HUES64 (cell line): Measurements from ENCODE around the gene PTGR3. TPM values are rescaled to one million over a fixed set of nuclear protein-coding genes. Genes with fewer than 3 reads are reported as not detected.

Source experiments
- H3K27ac ChIP-seq: 2 replicates; pipeline ENCODE4 v1.7.0; 2013; ENCODE audit warnings: low read depth, low read length, inconsistent platforms
- H3K27me3 ChIP-seq: 2 replicates; pipeline ENCODE4 v1.6.1; 2013; ENCODE audit warnings: mild to moderate bottlenecking, low read length; ENCODE audit not compliant: insufficient read depth
- H3K36me3 ChIP-seq: 2 replicates; pipeline ENCODE4 v1.6.1; 2013; ENCODE audit warnings: mild to moderate bottlenecking, low read length; ENCODE audit not compliant: insufficient read depth
- H3K4me1 ChIP-seq: 2 replicates; pipeline ENCODE4 v1.6.1; 2013; ENCODE audit warnings: mild to moderate bottlenecking, low read length, moderate library complexity; ENCODE audit not compliant: insufficient read depth
- H3K4me3 ChIP-seq: 2 replicates; pipeline ENCODE4 v1.5.1; 2013; ENCODE audit warnings: mild to moderate bottlenecking, low read length, moderate library complexity
- H3K9ac ChIP-seq: 2 replicates; pipeline ENCODE4 v1.6.1; 2013; ENCODE audit warnings: mild to moderate bottlenecking, low read depth, low read length
- H3K9me3 ChIP-seq: 2 replicates; pipeline ENCODE4 v1.6.1; 2013; ENCODE audit warnings: low read depth, low read length; ENCODE audit not compliant: insufficient read depth
- WGBS: fragments of 150-250, 120-280 bp; methylation state at CpG from one replicate; pipeline ENCODE4 v1.1.7; 2013; ENCODE audit warnings: missing lambda C conversion rate; 5-methylcytosine and 5-hydroxymethylcytosine counted together
- polyA plus RNA-seq, 2 experiments: library from polyadenylated mRNA; stranded (reverse); fragments of 50-300 nt; gene quantifications; one replicate each; pipeline ENCODE4 v1.2.3, GENCODE V29; 2013

Gene PTGR3
- polyA plus RNA-seq (2013, experiment 1 of 2) = 4.1 TPM
- 5.3 TPM for polyA plus RNA-seq (2013, experiment 2 of 2)

- Histone ChIP-seq H3K27me3 (peaks cover 86% of the 10 kb centered on the region), H3K36me3 (no peaks in the 10 kb centered on the region), H3K9ac (peak within 1 kb of the TSS; percentile 41; the same call in 1 of the 2 replicates), H3K27ac (peak within 1 kb of the TSS; percentile 64; the same call in 1 of the 2 replicates), H3K4me1 (peaks cover 36% of the 10 kb centered on the region), H3K9me3 (no peaks in the 10 kb centered on the region), H3K4me3 (peak within 1 kb of the TSS; percentile 74)
- under 1% methylated on average over 88 of the region's 88 CpGs for WGBS
Measured at GRCh38 chr18:75209129-75209950, at the start of gene PTGR3. Gene PTGR3, minus strand, starts transcription at chr18:75209139. Its CDS starts 81 bp downstream, at chr18:75209058.

- WGBS = 94% methylated on average over 14 of the region's 14 CpGs
- Histone ChIP-seq H3K4me3 (no peak overlapping the region), H3K36me3 (no peaks in the 10 kb centered on the region), H3K9me3 (no peaks in the 10 kb centered on the region), H3K9ac (no peak overlapping the region), H3K4me1 (no peaks in the 10 kb centered on the region), H3K27me3 (no peaks in the 10 kb centered on the region), H3K27ac (no peak overlapping the region)
Measured at GRCh38 chr18:75257605-75258004, 48.7 kb upstream of the PTGR3 start.

GRCh38 chr18:75256376-75256775 is 47.4 kb upstream of the PTGR3 start:
- H3K9ac ChIP-seq = no peak overlapping the region
- H3K27ac ChIP-seq = no peak overlapping the region
- H3K4me1 ChIP-seq = no peaks in the 10 kb centered on the region
- H3K27me3 ChIP-seq = no peaks in the 10 kb centered on the region
- H3K36me3 ChIP-seq = no peaks in the 10 kb centered on the region
- no peak overlapping the region for H3K4me3 ChIP-seq
- no peaks in the 10 kb centered on the region for H3K9me3 ChIP-seq

GRCh38 chr18:75255094-75255493 is 46.2 kb upstream of the PTGR3 start:
- Histone ChIP-seq H3K9me3 (no peaks in the 10 kb centered on the region), H3K36me3 (no peaks in the 10 kb centered on the region), H3K4me1 (no peaks in the 10 kb centered on the region), H3K4me3 (no peak overlapping the region), H3K9ac (no peak overlapping the region), H3K27ac (no peak overlapping the region), H3K27me3 (no peaks in the 10 kb centered on the region)
- WGBS = no CpG with 5 or more reads among the region's 3 CpGs

- Histone ChIP-seq H3K27me3 (no peaks in the 10 kb centered on the region), H3K4me3 (no peak overlapping the region), H3K9me3 (no peaks in the 10 kb centered on the region), H3K9ac (no peak overlapping the region), H3K27ac (no peak overlapping the region), H3K36me3 (no peaks in the 10 kb centered on the region), H3K4me1 (no peaks in the 10 kb centered on the region)
- 94% methylated on average over 4 of the region's 4 CpGs for WGBS
Measured at GRCh38 chr18:75253784-75254183, 44.8 kb upstream of the PTGR3 start.

- Histone ChIP-seq H3K4me3 (no peak overlapping the region), H3K36me3 (no peaks in the 10 kb centered on the region), H3K27ac (no peak overlapping the region), H3K4me1 (no peaks in the 10 kb centered on the region), H3K9me3 (no peaks in the 10 kb centered on the region), H3K27me3 (no peaks in the 10 kb centered on the region), H3K9ac (no peak overlapping the region)
- 100% methylated on average over 1 of the region's 1 CpG for WGBS
Measured at GRCh38 chr18:75253043-75253442, 44.1 kb upstream of the PTGR3 start.

GRCh38 chr18:75252136-75252535 is 43.2 kb upstream of the PTGR3 start:
- Histone ChIP-seq H3K27me3 (no peaks in the 10 kb centered on the region), H3K4me1 (no peaks in the 10 kb centered on the region), H3K4me3 (no peak overlapping the region), H3K9ac (no peak overlapping the region), H3K36me3 (no peaks in the 10 kb centered on the region), H3K9me3 (no peaks in the 10 kb centered on the region), H3K27ac (no peak overlapping the region)
- 98% methylated on average over 2 of the region's 2 CpGs for WGBS

GRCh38 chr18:75251466-75251865 is 42.5 kb upstream of the PTGR3 start:
- no peak overlapping the region for H3K9ac ChIP-seq
- no peaks in the 10 kb centered on the region for H3K27me3 ChIP-seq
- no peaks in the 10 kb centered on the region for H3K36me3 ChIP-seq
- WGBS = 92% methylated on average over 5 of the region's 5 CpGs
- H3K27ac ChIP-seq = no peak overlapping the region
- H3K4me1 ChIP-seq = no peaks in the 10 kb centered on the region
- no peak overlapping the region for H3K4me3 ChIP-seq
- H3K9me3 ChIP-seq = no peaks in the 10 kb centered on the region

- Histone ChIP-seq H3K4me1 (no peaks in the 10 kb centered on the region), H3K27me3 (no peaks in the 10 kb centered on the region)
- 96% methylated on average over 20 of the region's 20 CpGs for WGBS
Measured at GRCh38 chr18:75250471-75250821, 41.5 kb upstream of the PTGR3 start.

GRCh38 chr18:75249672-75250470 is 40.9 kb upstream of the PTGR3 start:
- H3K4me3 ChIP-seq = no peak overlapping the region
- no peak overlapping the region for H3K27ac ChIP-seq
- WGBS = 95% methylated on average over 10 of the region's 18 CpGs
- no peaks in the 10 kb centered on the region for H3K9me3 ChIP-seq
- no peak overlapping the region for H3K9ac ChIP-seq
- H3K36me3 ChIP-seq = no peaks in the 10 kb centered on the region
- H3K4me1 ChIP-seq = no peaks in the 10 kb centered on the region
- no peaks in the 10 kb centered on the region for H3K27me3 ChIP-seq

More at GRCh38 chr18:75250471-75250821, 41.5 kb upstream of the PTGR3 start:
- no peak overlapping the region for H3K27ac ChIP-seq
- no peak overlapping the region for H3K4me3 ChIP-seq
- H3K9me3 ChIP-seq = no peaks in the 10 kb centered on the region
- H3K36me3 ChIP-seq = no peaks in the 10 kb centered on the region
- no peak overlapping the region for H3K9ac ChIP-seq

GRCh38 chr18:75249175-75249518 is 40.2 kb upstream of the PTGR3 start:
- H3K36me3 ChIP-seq = no peaks in the 10 kb centered on the region
- no peak overlapping the region for H3K4me3 ChIP-seq
- no peak overlapping the region for H3K9ac ChIP-seq
- no peaks in the 10 kb centered on the region for H3K4me1 ChIP-seq
- no peaks in the 10 kb centered on the region for H3K27me3 ChIP-seq
- no peak overlapping the region for H3K27ac ChIP-seq
- 95% methylated on average over 7 of the region's 9 CpGs for WGBS
- no peaks in the 10 kb centered on the region for H3K9me3 ChIP-seq
